NCI-H2196 treated with DMSO at 0.1 percent for 48 hours (cell line): ENCODE measurements around the gene APBB1IP.
"Not testable (repeated sequence)": the region's sequence is repeated elsewhere in the genome, so short reads cannot be mapped to it uniquely, and the experiment has no call there.

ENCODE experiments used
- DNase-seq: peaks from one replicate; lab custom pipeline; 2025; ENCODE audit not compliant: unreplicated experiment; lab: John Stamatoyannopoulos, UW

APBB1IP gene

GRCh38 chr10:26550774-26551526 is 112.8 kb downstream of the APBB1IP start:
- DNase-seq = no peak

- no peak for DNase-seq
Measured at GRCh38 chr10:26554246-26554645, 116.1 kb downstream of the APBB1IP start.

GRCh38 chr10:26555719-26556368 is 117.7 kb downstream of the APBB1IP start:
- no peak for DNase-seq

- peak; percentile 13 for DNase-seq
Measured at GRCh38 chr10:26556748-26557640, 118.9 kb downstream of the APBB1IP start.

GRCh38 chr10:26557641-26558014 is 119.5 kb downstream of the APBB1IP start:
- no peak for DNase-seq

GRCh38 chr10:26566525-26567350 is 128.6 kb downstream of the APBB1IP start:
- DNase-seq = no peak

GRCh38 chr10:26567351-26567721 is 129.2 kb downstream of the APBB1IP start:
- DNase-seq = no peak

GRCh38 chr10:26571655-26572054 is 133.5 kb downstream of the APBB1IP start:
- DNase-seq = no peak

- no peak for DNase-seq
Measured at GRCh38 chr10:26573674-26574073, 135.5 kb downstream of the APBB1IP start.

GRCh38 chr10:26574783-26575182 is 136.6 kb downstream of the APBB1IP start:
- no peak for DNase-seq

GRCh38 chr10:26578371-26578770 is 140.2 kb downstream of the APBB1IP start:
- not testable (repeated sequence) for DNase-seq

- no peak for DNase-seq
Measured at GRCh38 chr10:26579256-26580063, 141.3 kb downstream of the APBB1IP start.

- DNase-seq = no peak
Measured at GRCh38 chr10:26586211-26586610, 148.1 kb downstream of the APBB1IP start.

GRCh38 chr10:26588611-26589010 is 150.5 kb downstream of the APBB1IP start:
- no peak for DNase-seq

GRCh38 chr10:26589813-26590212 is 151.7 kb downstream of the APBB1IP start:
- not testable (repeated sequence) for DNase-seq

- DNase-seq = no peak
Measured at GRCh38 chr10:26593896-26594295, 155.8 kb downstream of the APBB1IP start.

GRCh38 chr10:26603283-26603682 is 165.1 kb downstream of the APBB1IP start:
- DNase-seq = not testable (repeated sequence)

- DNase-seq = not testable (repeated sequence)
Measured at GRCh38 chr10:26604320-26605093, 166.4 kb downstream of the APBB1IP start.

- DNase-seq = not testable (repeated sequence)
Measured at GRCh38 chr10:26606389-26606877, 168.3 kb downstream of the APBB1IP start.
